Hepatocyte (in vitro differentiated cells): ENCODE results near the gene CLVS2. TPM values are rescaled to one million over a fixed set of nuclear protein-coding genes. Genes with fewer than 3 reads are reported as not detected.

Experiments
- DNase-seq: peaks from one replicate; pipeline ENCODE4 v3.0.0-alpha.2; 2016; ENCODE audit warnings: low spot score
- H2AFZ ChIP-seq: fragments of 200-600 bp; sonication (generic); 2 replicates; pipeline ENCODE4 v1.6.0; 2016; ENCODE audit warnings: antibody characterized with exemption, mild to moderate bottlenecking
- H3K27ac ChIP-seq: fragments of 200-600 bp; sonication (generic); 2 replicates; pipeline ENCODE4 v1.5.1; 2016; ENCODE audit warnings: mild to moderate bottlenecking
- H3K27me3 ChIP-seq: fragments of 200-600 bp; sonication (generic); 2 replicates; pipeline ENCODE4 v1.6.1; 2016
- H3K36me3 ChIP-seq: fragments of 200-600 bp; sonication (generic); replicated peaks from 2 replicates; pipeline ENCODE4 v1.5.1; 2016; ENCODE audit warnings: low read depth; ENCODE audit not compliant: insufficient read depth
- H3K4me1 ChIP-seq: fragments of 200-600 bp; sonication (generic); 2 replicates; pipeline ENCODE4 v1.5.1; 2016; ENCODE audit warnings: mild to moderate bottlenecking, moderate library complexity; ENCODE audit not compliant: insufficient read depth
- H3K4me2 ChIP-seq: fragments of 200-600 bp; sonication (generic); 2 replicates; pipeline ENCODE4 v1.6.0; 2016
- H3K4me3 ChIP-seq: fragments of 200-600 bp; sonication (generic); 2 replicates; pipeline ENCODE4 v1.5.1; 2016; ENCODE audit warnings: mild to moderate bottlenecking
- H3K79me2 ChIP-seq: fragments of 200-600 bp; sonication (generic); 2 replicates; pipeline ENCODE4 v1.6.0; 2017; ENCODE audit warnings: mild to moderate bottlenecking
- H3K9me2 ChIP-seq: fragments of 200-600 bp; sonication (generic); replicated peaks from 2 replicates; pipeline ENCODE4 v1.6.0; 2017; ENCODE audit warnings: mild to moderate bottlenecking; ENCODE audit not compliant: insufficient read depth
- H3K9me3 ChIP-seq: fragments of 200-600 bp; sonication (generic); 2 replicates; pipeline ENCODE4 v1.5.1; 2016; ENCODE audit warnings: low read depth, mild to moderate bottlenecking
- H4K20me1 ChIP-seq: fragments of 200-600 bp; sonication (generic); 2 replicates; pipeline ENCODE4 v1.6.0; 2016; ENCODE audit warnings: mild to moderate bottlenecking; ENCODE audit not compliant: insufficient read depth, poor library complexity, severe bottlenecking
- EZH2 ChIP-seq: fragments of 200-600 bp; sonication (generic); IDR thresholded peaks from 2 replicates; pipeline ENCODE4 v1.6.1; 2016; ENCODE audit warnings: antibody characterized with exemption, mild to moderate bottlenecking, borderline replicate concordance
- EZH2phosphoT487 ChIP-seq: fragments of 200-600 bp; sonication (generic); IDR thresholded peaks from one replicate; pipeline ENCODE4 v1.6.1; 2018; ENCODE audit warnings: antibody characterized with exemption, mild to moderate bottlenecking, low read depth, moderate library complexity; ENCODE audit not compliant: unreplicated experiment, severe bottlenecking
- WGBS: methylation state at CpG from one replicate; pipeline ENCODE4 v1.1.6; 2016; ENCODE audit warnings: low lambda C conversion rate; ENCODE audit errors: missing lambda C conversion rate; 5-methylcytosine and 5-hydroxymethylcytosine counted together
- polyA plus RNA-seq: library from polyadenylated mRNA; unstranded; fragments of >200 nt; fragmentation: Nextera tagmentation; extraction: Ambion mirVana; gene quantifications from 2 replicates; pipeline ENCODE4 v1.2.1, GENCODE V29; 2016
- total RNA-seq: library from RNA; depleted of rRNA; stranded (reverse); fragments of >200 nt; gene quantifications from 2 replicates; pipeline ENCODE4 v1.2.3, GENCODE V29; 2014
- TF ChIP-seq, protein P1 (sequence below): fragments of 200-600 bp; sonication (generic); IDR thresholded peaks from 2 replicates; pipeline ENCODE4 v1.5.1; 2016; ENCODE audit warnings: antibody characterized with exemption, mild to moderate bottlenecking; ENCODE audit not compliant: poor library complexity

The CLVS2 gene
- total and polyA plus RNA-seq, 2 experiments from 2014 or later = 0.07 TPM; not detected in 1

- no peaks in the 10 kb centered on the region for H3K27me3 ChIP-seq
- no peak for DNase-seq
- H2AFZ ChIP-seq = no peak overlapping the region
- 66% methylated on average over 2 of the region's 2 CpGs for WGBS
- H3K27ac ChIP-seq = no peak overlapping the region
- no peaks in the 10 kb centered on the region for H3K79me2 ChIP-seq
- no peaks in the 10 kb centered on the region for H4K20me1 ChIP-seq
- no peak overlapping the region for H3K4me3 ChIP-seq
- H3K36me3 ChIP-seq = no peaks in the 10 kb centered on the region
- TF ChIP-seq EZH2 = no peak
- no peak for TF ChIP-seq EZH2phosphoT487
- TF ChIP-seq, protein P1, sequence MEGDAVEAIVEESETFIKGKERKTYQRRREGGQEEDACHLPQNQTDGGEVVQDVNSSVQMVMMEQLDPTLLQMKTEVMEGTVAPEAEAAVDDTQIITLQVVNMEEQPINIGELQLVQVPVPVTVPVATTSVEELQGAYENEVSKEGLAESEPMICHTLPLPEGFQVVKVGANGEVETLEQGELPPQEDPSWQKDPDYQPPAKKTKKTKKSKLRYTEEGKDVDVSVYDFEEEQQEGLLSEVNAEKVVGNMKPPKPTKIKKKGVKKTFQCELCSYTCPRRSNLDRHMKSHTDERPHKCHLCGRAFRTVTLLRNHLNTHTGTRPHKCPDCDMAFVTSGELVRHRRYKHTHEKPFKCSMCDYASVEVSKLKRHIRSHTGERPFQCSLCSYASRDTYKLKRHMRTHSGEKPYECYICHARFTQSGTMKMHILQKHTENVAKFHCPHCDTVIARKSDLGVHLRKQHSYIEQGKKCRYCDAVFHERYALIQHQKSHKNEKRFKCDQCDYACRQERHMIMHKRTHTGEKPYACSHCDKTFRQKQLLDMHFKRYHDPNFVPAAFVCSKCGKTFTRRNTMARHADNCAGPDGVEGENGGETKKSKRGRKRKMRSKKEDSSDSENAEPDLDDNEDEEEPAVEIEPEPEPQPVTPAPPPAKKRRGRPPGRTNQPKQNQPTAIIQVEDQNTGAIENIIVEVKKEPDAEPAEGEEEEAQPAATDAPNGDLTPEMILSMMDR = no peak
- H3K4me1 ChIP-seq = no peaks in the 10 kb centered on the region
- no peaks in the 10 kb centered on the region for H3K9me2 ChIP-seq
- no peak overlapping the region for H3K4me2 ChIP-seq
- no peaks in the 10 kb centered on the region for H3K9me3 ChIP-seq
Measured at GRCh38 chr6:122984393-122984792, 11.6 kb upstream of the CLVS2 start.

GRCh38 chr6:122994256-122994655, 1.8 kb upstream of the CLVS2 start:
- peaks cover 63% of the 10 kb centered on the region for H3K27me3 ChIP-seq
- WGBS = 40% methylated on average over 3 of the region's 3 CpGs
- H3K27ac ChIP-seq = no peak overlapping the region
- no peaks in the 10 kb centered on the region for H3K9me3 ChIP-seq
- TF ChIP-seq, protein P1 = no peak
- TF ChIP-seq EZH2 = no peak
- no peak for TF ChIP-seq EZH2phosphoT487
- peaks cover 5% of the 10 kb centered on the region for H3K4me1 ChIP-seq
- H3K79me2 ChIP-seq = no peaks in the 10 kb centered on the region
- H3K9me2 ChIP-seq = no peaks in the 10 kb centered on the region
- no peaks in the 10 kb centered on the region for H3K36me3 ChIP-seq
- H2AFZ ChIP-seq = no peak overlapping the region
- no peak overlapping the region for H3K4me3 ChIP-seq
- no peaks in the 10 kb centered on the region for H4K20me1 ChIP-seq
- no peak for DNase-seq
- H3K4me2 ChIP-seq = no peak overlapping the region

DNA sequence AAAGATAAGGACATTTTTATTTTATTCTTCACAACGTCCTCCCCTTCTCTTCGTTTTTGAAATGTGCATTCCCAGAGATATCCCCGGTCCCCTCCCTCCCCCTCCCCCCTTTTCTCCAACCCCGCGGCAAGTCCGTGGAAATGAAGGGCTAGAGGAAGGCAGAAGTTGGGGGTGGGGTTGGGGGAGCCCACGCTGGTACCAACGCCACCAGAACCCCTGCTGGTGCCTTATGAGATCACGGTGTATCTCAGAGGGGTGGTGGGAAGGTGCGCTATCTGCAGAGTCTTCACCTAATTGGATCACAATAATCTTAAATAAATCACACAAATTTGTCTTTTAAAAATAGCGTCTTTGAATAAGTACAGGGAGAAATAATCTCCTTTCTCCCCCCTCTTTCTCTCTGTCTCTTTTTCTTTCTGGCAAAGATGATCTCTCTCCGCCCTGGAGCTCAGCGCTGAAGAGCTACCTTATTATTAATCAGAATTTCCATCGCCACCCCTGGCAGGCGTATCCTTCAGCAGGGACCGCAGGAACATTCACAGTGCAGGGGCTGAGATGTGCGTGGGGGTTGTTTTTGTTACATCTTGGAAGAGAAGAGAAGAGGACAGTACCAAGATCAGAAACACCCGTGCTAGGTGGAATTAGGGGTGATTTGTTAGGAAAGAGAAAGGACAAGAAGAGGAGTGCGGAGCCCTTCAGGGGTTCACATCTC, 915 bp downstream of the CLVS2 start:
- H3K9me3 ChIP-seq = no peaks in the 10 kb centered on the region
- H3K4me1 ChIP-seq = peaks cover 5% of the 10 kb centered on the region
- DNase-seq = no peak
- no peaks in the 10 kb centered on the region for H3K36me3 ChIP-seq
- H2AFZ ChIP-seq = peak overlapping the region; percentile 37
- peak overlapping the region; percentile 95 for H3K4me2 ChIP-seq
- WGBS = 26% methylated on average over 16 of the region's 19 CpGs
- no peaks in the 10 kb centered on the region for H3K79me2 ChIP-seq
- H3K9me2 ChIP-seq = no peaks in the 10 kb centered on the region
- TF ChIP-seq EZH2phosphoT487 = peak; percentile 16
- TF ChIP-seq, protein P1 = no peak
- no peak for TF ChIP-seq EZH2
- no peak overlapping the region for H3K27ac ChIP-seq
- H4K20me1 ChIP-seq = no peaks in the 10 kb centered on the region
- H3K4me3 ChIP-seq = no peak overlapping the region
- peaks cover 63% of the 10 kb centered on the region for H3K27me3 ChIP-seq
